GM12878 (cell line): ENCODE measurements around the gene RAP2B. TPM values are rescaled to one million over a fixed set of nuclear protein-coding genes. Genes with fewer than 3 reads are reported as not detected.

Experiments
- ATAC-seq: fragments of 200-7000 bp; cut with Tn5 transposase; 3 replicates; pipeline ENCODE4 v1.9.1; 2020; ENCODE audit warnings: mild to moderate bottlenecking, moderate library complexity
- BruUV-seq: library from RNA; stranded (reverse); fragments of 400-500 nt; replicated peaks from 2 replicates; lab custom pipeline; 2021; lab: Mats Ljungman, UMichigan
- CTCF ChIA-PET: fragments of 300-600 bp; sonication (Branson Sonifier 250); formaldehyde crosslinking; extraction: SDS; loops from one replicate; lab custom pipeline; 2021; ENCODE audit warnings: inconsistent platforms; lab: Yijun Ruan, JAX
- POLR2A ChIA-PET: fragments of 350-600 bp; formaldehyde crosslinking; extraction: SDS; loops from one replicate; lab custom pipeline; 2021; ENCODE audit warnings: inconsistent platforms; lab: Charles Lee
- RAD21 ChIA-PET: fragments of 300-600 bp; sonication (Branson Sonifier 250); formaldehyde crosslinking; loops from one replicate; lab custom pipeline; 2023; ENCODE audit warnings: antibody characterized with exemption; ENCODE audit not compliant: unreplicated experiment; lab: Charles Lee
- SMC1A ChIA-PET: fragments of 300-600 bp; sonication (Branson Sonifier 250); formaldehyde crosslinking; loops from one replicate; lab custom pipeline; 2023; ENCODE audit not compliant: unreplicated experiment, uncharacterized antibody; lab: Charles Lee
- DNase-seq: peaks from one replicate; pipeline ENCODE4 v3.0.0-alpha.2; 2011; ENCODE audit warnings: low read depth, low spot score
- FAIRE-seq: peaks from 3 replicates; lab custom pipeline; 2011; peaks lifted over from hg19 to GRCh38; lab: Jason Lieb, UNC
- H2AFZ ChIP-seq: 2 replicates; pipeline ENCODE4 v1.6.0; 2011; ENCODE audit warnings: low read depth, low read length, control low read depth; ENCODE audit not compliant: control insufficient read depth
- H3K27ac ChIP-seq: 2 replicates; pipeline ENCODE4 v1.5.1; 2011; ENCODE audit warnings: control low read depth; ENCODE audit not compliant: control insufficient read depth, insufficient read depth
- H3K27me3 ChIP-seq, 2 experiments: replicated peaks in 1 of 2; 2 replicates each; pipeline versions ENCODE4 v1.6.0 to v1.6.1; 2011; ENCODE audit warnings: low read length in 1 of 2; ENCODE audit not compliant: control insufficient read depth in 2 of 2, insufficient read depth in 2 of 2
- H3K36me3 ChIP-seq, 2 experiments: 2 replicates each; pipeline ENCODE4 v1.5.1; 2011; ENCODE audit warnings: low read length in 1 of 2; ENCODE audit not compliant: control insufficient read depth in 2 of 2, insufficient read depth in 2 of 2
- H3K4me1 ChIP-seq: 2 replicates; pipeline ENCODE4 v1.6.1; 2011; ENCODE audit warnings: mild to moderate bottlenecking, low read length, moderate library complexity, mixed read lengths; ENCODE audit not compliant: control insufficient read depth, insufficient read depth
- H3K4me2 ChIP-seq: 2 replicates; pipeline ENCODE4 v1.6.0; 2011; ENCODE audit warnings: control low read depth; ENCODE audit not compliant: control insufficient read depth, insufficient read depth
- H3K4me3 ChIP-seq: fragments of 200-600 bp; sonication (generic); 2 replicates; pipeline ENCODE4 v1.5.1; 2016
- H3K79me2 ChIP-seq: 2 replicates; pipeline ENCODE4 v1.6.0; 2011; ENCODE audit warnings: low read length; ENCODE audit not compliant: control insufficient read depth, insufficient read depth
- H3K9ac ChIP-seq: 2 replicates; pipeline ENCODE4 v1.8.0; 2011; ENCODE audit warnings: low read length, control low read depth, mixed read lengths; ENCODE audit not compliant: control insufficient read depth, insufficient read depth
- H3K9me3 ChIP-seq: replicated peaks from 3 replicates; pipeline ENCODE4 v1.5.1; 2011; ENCODE audit warnings: mild to moderate bottlenecking, low read length; ENCODE audit not compliant: control insufficient read depth, insufficient read depth
- H4K20me1 ChIP-seq: 2 replicates; pipeline ENCODE4 v1.6.0; 2011; ENCODE audit not compliant: control insufficient read depth, insufficient read depth
- CUX1 ChIP-seq: IDR thresholded peaks from 2 replicates; pipeline ENCODE4 v1.6.1; 2012; ENCODE audit warnings: improper control_type of control experiment, low read depth, low read length; ENCODE audit not compliant: insufficient replicate concordance
- GABPA ChIP-seq: IDR thresholded peaks from 2 replicates; pipeline ENCODE4 v1.6.1; 2014; ENCODE audit warnings: antibody characterized with exemption, low read depth, mild to moderate bottlenecking, inconsistent platforms
- MTA3 ChIP-seq: IDR thresholded peaks from 2 replicates; pipeline ENCODE4 v1.6.1; 2012; ENCODE audit warnings: low read length, inconsistent platforms, borderline replicate concordance
- PML ChIP-seq: IDR thresholded peaks from 2 replicates; pipeline ENCODE4 v1.6.1; 2012; ENCODE audit warnings: low read length, inconsistent platforms
- POLR2AphosphoS2 ChIP-seq: IDR thresholded peaks from 2 replicates; pipeline ENCODE4 v1.6.1; 2011; ENCODE audit warnings: low read depth, mild to moderate bottlenecking, low read length, improper control_type of control experiment, moderate library complexity
- RB1 ChIP-seq: fragments of 450-650 bp; formaldehyde crosslinking; IDR thresholded peaks from 2 replicates; pipeline ENCODE4 v1.6.1; 2017; ENCODE audit warnings: mild to moderate bottlenecking, borderline replicate concordance
- RFX5 ChIP-seq: IDR thresholded peaks from 2 replicates; pipeline ENCODE4 v1.6.1; 2011; ENCODE audit warnings: low read depth, low read length, improper control_type of control experiment
- RUNX3 ChIP-seq: IDR thresholded peaks from 2 replicates; pipeline ENCODE4 v1.6.1; 2012; ENCODE audit warnings: low read length, inconsistent platforms
- SMARCA5 ChIP-seq: fragments of 450-650 bp; IDR thresholded peaks from 2 replicates; pipeline ENCODE4 v1.6.1; 2017; ENCODE audit warnings: mild to moderate bottlenecking
- SREBF2 ChIP-seq: IDR thresholded peaks from 2 replicates; pipeline ENCODE4 v1.6.1; 2012; ENCODE audit warnings: mild to moderate bottlenecking, low read length
- STAT3 ChIP-seq: IDR thresholded peaks from 2 replicates; pipeline ENCODE4 v1.6.1; 2011; ENCODE audit warnings: low read depth, low read length, improper control_type of control experiment
- TAF1 ChIP-seq: IDR thresholded peaks from 2 replicates; pipeline ENCODE4 v1.6.1; 2011; ENCODE audit warnings: mild to moderate bottlenecking, low read depth, low read length, borderline replicate concordance
- YBX1 ChIP-seq: fragments of 450-650 bp; IDR thresholded peaks from 2 replicates; pipeline ENCODE4 v1.6.1; 2016; ENCODE audit warnings: antibody characterized with exemption
- ZNF622 ChIP-seq: fragments of 450-650 bp; IDR thresholded peaks from 2 replicates; pipeline ENCODE4 v1.6.1; 2017; ENCODE audit warnings: mild to moderate bottlenecking, inconsistent platforms
- WGBS: methylation state at CpG from one replicate; pipeline ENCODE4 v1.1.6; 2016; ENCODE audit warnings: low lambda C conversion rate; ENCODE audit not compliant: insufficient replicate concordance, insufficient coverage; ENCODE audit errors: missing lambda C conversion rate; 5-methylcytosine and 5-hydroxymethylcytosine counted together
- in situ Hi-C: fragments of 300-500 bp; cut with MboI; formaldehyde crosslinking; loops from 9 replicates; pipeline ENCODE4 v1.14.3; 2018; ENCODE audit warnings: mixed read lengths
- intact Hi-C: fragments of 100-400 bp; cut with micrococcal nuclease; formaldehyde crosslinking; loops from one replicate; pipeline ENCODE4 v1.14.2; 2022; ENCODE audit not compliant: unreplicated experiment
- polyA plus RNA-seq, 11 experiments: library from polyadenylated mRNA; depleted of rRNA in 4 of 11; unstranded in 6 of 11; stranded (reverse) in 5 of 11; fragments of >200 nt; fragmentation: Nextera tagmentation in 4 of 11; fragmentation: Illumina TruSeq in 1 of 11; extraction: Ambion mirVana in 4 of 11; extraction: Trizol in 1 of 11; gene quantifications; 1 replicate in 1 of 11; 2 replicates in 10 of 11; pipeline versions ENCODE4 v1.2.1 to v1.2.3, GENCODE V29; 2011 to 2016; ENCODE audit warnings: inconsistent platforms in 2 of 11, missing spikeins in 2 of 11, low read depth in 1 of 11
- total RNA-seq, 4 experiments: library from RNA; depleted of rRNA in 3 of 4; stranded (reverse); fragments of >200 nt in 3 of 4; fragmentation: Illumina TruSeq in 1 of 4; extraction: Trizol in 1 of 4; gene quantifications; 2 replicates each; pipeline versions ENCODE4 v1.2.1 to v1.2.3, GENCODE V29; 2013 to 2021

Gene RAP2B
- total and polyA plus RNA-seq, 10 of the 15 experiments (the other 5 are each of a cell fraction or from before 2014, with no cell fraction given) = 5.9 to 21.3 (median 12.0) TPM

- Histone ChIP-seq H3K4me3 (peak overlapping the region; percentile 98; the same call in 1 of the 2 replicates), H3K79me2 (peaks cover 50% of the 10 kb centered on the region), H3K4me1 (peaks cover 3% of the 10 kb centered on the region), H3K27ac (no peak overlapping the region), H3K36me3 (no peaks in the 10 kb centered on the region), H4K20me1 (no peaks in the 10 kb centered on the region), H2AFZ (no peak overlapping the region), H3K27me3 (no peaks in the 10 kb centered on the region), H3K9me3 (no peaks in the 10 kb centered on the region), H3K9ac (no peak overlapping the region), H3K4me2 (no peak overlapping the region)
- BruUV-seq = no TSS peak
- FAIRE-seq (no peak), DNase-seq (no peak), ATAC-seq (no peak)
- ChIA-PET POLR2A (no interaction called here), SMC1A (interaction anchor here (0.6 to 1.0 kb wide), 4 partner anchors 13 to 400 kb away, joined by 3 to 5 read pairs (median 4); no protein-coding TSS in a partner anchor), CTCF (interaction anchor here (0.6 to 1.4 kb wide), 4 partner anchors 10 to 287 kb away, joined by 3 to 5 read pairs (median 3); no protein-coding TSS in a partner anchor), RAD21 (interaction anchor here (4.1 kb wide), 1 partner anchor 124 kb away, joined by 14 read pairs; no protein-coding TSS in a partner anchor)
- intact Hi-C loops = loop anchor here (5.0 to 10.0 kb wide), 4 partner anchors 458 to 1148 kb away; no protein-coding TSS in a partner anchor
- TF ChIP-seq TAF1 (no peak), GABPA (no peak), POLR2AphosphoS2 (no peak), SREBF2 (no peak)
- 77% methylated on average over 2 of the region's 2 CpGs for WGBS
- in situ Hi-C loops = no loop called here
Measured at GRCh38 chr3:153166796-153167195, 4.8 kb downstream of the RAP2B start.

GRCh38 chr3:153169793-153170383 is 7.9 kb downstream of the RAP2B start:
- ChIA-PET CTCF (no interaction called here), RAD21 (interaction anchor here (0.7 kb wide), 1 partner anchor 127 kb away, joined by 3 read pairs; no protein-coding TSS in a partner anchor)
- peaks cover 22% of the 10 kb centered on the region for H3K79me2 ChIP-seq

More at GRCh38 chr3:153169793-153170383, 7.9 kb downstream of the RAP2B start:
- H4K20me1 ChIP-seq = no peaks in the 10 kb centered on the region
- SMC1A ChIA-PET = no interaction called here
- no peaks in the 10 kb centered on the region for H3K27me3 ChIP-seq
- POLR2A ChIA-PET = no interaction called here
- H3K36me3 ChIP-seq = no peaks in the 10 kb centered on the region
- no peak overlapping the region for H3K27ac ChIP-seq
- no peak overlapping the region for H3K4me2 ChIP-seq
- intact Hi-C loops = loop anchor here (5.0 to 10.0 kb wide), 4 partner anchors 455 to 1145 kb away; no protein-coding TSS in a partner anchor
- H3K9me3 ChIP-seq = no peaks in the 10 kb centered on the region
- no peaks in the 10 kb centered on the region; the same call in 1 of the 2 replicates for H3K4me1 ChIP-seq
- BruUV-seq = no TSS peak
- H3K9ac ChIP-seq = no peak overlapping the region
- WGBS = 69% methylated on average over 2 of the region's 2 CpGs
- DNase-seq = no peak
- in situ Hi-C loops = no loop called here
- TF ChIP-seq ZNF622 (no peak), STAT3 (no peak), YBX1 (no peak), RB1 (no peak), RUNX3 (no peak), CUX1 (no peak), RFX5 (no peak), PML (no peak), MTA3 (no peak), SMARCA5 (no peak)
- no peak overlapping the region for H2AFZ ChIP-seq
- no peak for FAIRE-seq
- ATAC-seq = no peak
- H3K4me3 ChIP-seq = no peak overlapping the region
